NCI-H1092 (cell line): Measurements from ENCODE around the gene CAMTA1.

Experiments
- DNase-seq: peaks from one replicate; lab custom pipeline; 2025; lab: John Stamatoyannopoulos, UW

CAMTA1 gene

GRCh38 chr1:7616076-7616832 lies 831.0 kb downstream of the CAMTA1 start:
- no peak for DNase-seq

- DNase-seq, result no peak
Observed at GRCh38 chr1:7616953-7617352, 831.7 kb downstream of the CAMTA1 start.

GRCh38 chr1:7617826-7618225 lies 832.6 kb downstream of the CAMTA1 start:
- DNase-seq, result no peak

GRCh38 chr1:7620196-7620595 lies 834.9 kb downstream of the CAMTA1 start:
- DNase-seq, result no peak

- DNase-seq, result no peak
Observed at GRCh38 chr1:7621334-7622219, 836.3 kb downstream of the CAMTA1 start.

GRCh38 chr1:7623842-7624241 lies 838.6 kb downstream of the CAMTA1 start:
- peak; percentile 46 for DNase-seq

GRCh38 chr1:7624791-7625355 lies 839.6 kb downstream of the CAMTA1 start:
- no peak for DNase-seq

- DNase-seq, result no peak
Observed at GRCh38 chr1:7625401-7625800, 840.1 kb downstream of the CAMTA1 start.

GRCh38 chr1:7628273-7628672 lies 843.0 kb downstream of the CAMTA1 start:
- DNase-seq, result no peak

- no peak for DNase-seq
Observed at GRCh38 chr1:7629011-7629410, 843.8 kb downstream of the CAMTA1 start.

- no peak for DNase-seq
Observed at GRCh38 chr1:7629465-7630195, 844.4 kb downstream of the CAMTA1 start.

- peak; percentile 43 for DNase-seq
Observed at GRCh38 chr1:7630378-7630777, 845.1 kb downstream of the CAMTA1 start.

- DNase-seq, result no peak
Observed at GRCh38 chr1:7632176-7632575, 846.9 kb downstream of the CAMTA1 start.

GRCh38 chr1:7632681-7633080 lies 847.4 kb downstream of the CAMTA1 start:
- no peak for DNase-seq

- DNase-seq, result no peak
Observed at GRCh38 chr1:7633506-7634245, 848.4 kb downstream of the CAMTA1 start.

GRCh38 chr1:7634546-7635240 lies 849.4 kb downstream of the CAMTA1 start:
- no peak for DNase-seq

- no peak for DNase-seq
Observed at GRCh38 chr1:7636795-7637526, 851.7 kb downstream of the CAMTA1 start.

- no peak for DNase-seq
Observed at GRCh38 chr1:7638078-7638477, 852.8 kb downstream of the CAMTA1 start.

- no peak for DNase-seq
Observed at GRCh38 chr1:7639435-7640131, 854.3 kb downstream of the CAMTA1 start.

- DNase-seq, result no peak
Observed at GRCh38 chr1:7640350-7640749, 855.1 kb downstream of the CAMTA1 start.
